ENCODE results near the gene BANF2. TPM values are rescaled to one million over a fixed set of nuclear protein-coding genes. Genes with fewer than 3 reads are reported as not detected.
"Not testable (repeated sequence)": the region's sequence is repeated elsewhere in the genome, so short reads cannot be mapped to it uniquely, and the experiment has no call there.

Gene BANF2
- polyA plus RNA-seq, 1 of the 3 experiments (the other 2 are of a cell fraction), result not detected

GRCh38 chr20:17706632-17707031, 6.9 kb downstream of the BANF2 start:
- Histone ChIP-seq H3F3A (replicated peaks; ENCODE audit: insufficient read depth) (no peaks in the 10 kb centered on the region), H3K4me2 (no peak overlapping the region), H3K27ac (ENCODE audit: low read depth in 2 of 2, low read length in 1 of 2) (no peak overlapping the region), H3K4me1 (ENCODE audit: control insufficient read depth in 1 of 2, insufficient read depth in 2 of 2, low read depth in 1 of 2, low read length in 1 of 2) (no peaks in the 10 kb centered on the region), H4K20me1 (ENCODE audit: insufficient read depth) (no peaks in the 10 kb centered on the region), H3K9me2 (no peaks in the 10 kb centered on the region), H3K9me3 (no peaks in the 10 kb centered on the region), H3K9ac (no peak overlapping the region), H3K27me3 (ENCODE audit: insufficient read depth) (no peaks in the 10 kb centered on the region; the same call in 1 of the 2 replicates), H3K4me3 (ENCODE audit: low read depth in 2 of 2, low read length in 1 of 2) (no peak overlapping the region), H2AFZ (ENCODE audit: low read depth) (no peak overlapping the region), H3K36me3 (replicated peaks in 1 of 2; ENCODE audit: control insufficient read depth in 1 of 2, insufficient read depth in 2 of 2, low read length in 1 of 2) (no peaks in the 10 kb centered on the region), H3K79me2 (ENCODE audit: insufficient read depth) (no peaks in the 10 kb centered on the region)
- no peak for DNase-seq
- 44% methylated on average over 3 of the region's 3 CpGs for WGBS (ENCODE audit: low lambda C conversion rate)
- TF ChIP-seq SIN3A (IDR thresholded peaks at IDR 0.05; ENCODE audit: borderline replicate concordance, low read depth, low read length) (no peak), CHD2 (IDR thresholded peaks at IDR 0.05; ENCODE audit: low read length, partially characterized antibody) (no peak), RFX5 (IDR thresholded peaks at IDR 0.05; ENCODE audit: low read length) (no peak), RAD21 (IDR thresholded peaks at IDR 0.05; ENCODE audit: low read length) (no peak), MXI1 (IDR thresholded peaks at IDR 0.05; ENCODE audit: low read depth, low read length) (no peak), ELF1 (IDR thresholded peaks at IDR 0.05) (no peak), TCF12 (IDR thresholded peaks at IDR 0.05) (no peak), GATA2 (CRISPR knock-in tag; IDR thresholded peaks at IDR 0.05) (no peak), POLR2AphosphoS5 (IDR thresholded peaks at IDR 0.05; ENCODE audit: low read depth, low read length) (no peak), NFIC (IDR thresholded peaks at IDR 0.05; ENCODE audit: borderline replicate concordance) (no peak), SMC3 (IDR thresholded peaks at IDR 0.05; ENCODE audit: low read depth, low read length) (no peak), NRF1 (IDR thresholded peaks at IDR 0.05; ENCODE audit: low read depth, low read length) (no peak), USF2 (IDR thresholded peaks at IDR 0.05; ENCODE audit: borderline replicate concordance, low read depth, low read length) (no peak), EZH2phosphoT487 (IDR thresholded peaks at IDR 0.05; ENCODE audit: borderline replicate concordance, low read depth) (no peak), FOXJ3 (CRISPR knock-in tag; IDR thresholded peaks at IDR 0.05) (no peak), TAF1 (IDR thresholded peaks at IDR 0.05; ENCODE audit: borderline replicate concordance, low read depth, low read length) (no peak), ZBTB33 (IDR thresholded peaks at IDR 0.05; ENCODE audit: borderline replicate concordance, low read depth) (no peak)
- CTCF ChIA-PET, result no interaction called here
- POLR2A ChIA-PET, result no interaction called here

GRCh38 chr20:17707951-17708350, 8.2 kb downstream of the BANF2 start:
- H2AFZ ChIP-seq (ENCODE audit: low read depth); H3K9me3 ChIP-seq; H3K27me3 ChIP-seq (ENCODE audit: insufficient read depth); H3K9ac ChIP-seq; H3K4me3 ChIP-seq (ENCODE audit: low read depth in 2 of 2, low read length in 1 of 2); POLR2A ChIA-PET; H4K20me1 ChIP-seq (ENCODE audit: insufficient read depth); H3K4me2 ChIP-seq; H3K79me2 ChIP-seq (ENCODE audit: insufficient read depth); H3K36me3 ChIP-seq (replicated peaks in 1 of 2; ENCODE audit: control insufficient read depth in 1 of 2, insufficient read depth in 2 of 2, low read length in 1 of 2); DNase-seq; H3K27ac ChIP-seq (ENCODE audit: low read depth in 2 of 2, low read length in 1 of 2); H3K4me1 ChIP-seq (ENCODE audit: control insufficient read depth in 1 of 2, insufficient read depth in 2 of 2, low read depth in 1 of 2, low read length in 1 of 2); H3F3A ChIP-seq (replicated peaks; ENCODE audit: insufficient read depth); H3K9me2 ChIP-seq: not testable (repeated sequence)
- WGBS (ENCODE audit: low lambda C conversion rate), result 48% methylated on average over 3 of the region's 3 CpGs
- CTCF ChIA-PET, result interaction anchor here (0.6 kb wide), 1 partner anchor 63 kb away, joined by 3 read pairs; no protein-coding TSS in a partner anchor
